Keratinocyte (primary cell): ENCODE measurements around the gene ACP1. TPM values are rescaled to one million over a fixed set of nuclear protein-coding genes. Genes with fewer than 3 reads are reported as not detected.

ENCODE experiments used
- DNase-seq: peaks from one replicate; pipeline ENCODE4 v3.0.0-alpha.2; 2011; ENCODE audit warnings: low read depth, missing footprints, low spot score
- FAIRE-seq: peaks from 2 replicates; lab custom pipeline; 2011; peaks lifted over from hg19 to GRCh38; lab: Jason Lieb, UNC
- H2AFZ ChIP-seq: 2 replicates; pipeline ENCODE4 v1.6.0; 2012; ENCODE audit warnings: low read length, control low read depth, inconsistent platforms; ENCODE audit not compliant: control insufficient read depth
- H3K27ac ChIP-seq: 2 replicates; pipeline ENCODE4 v1.5.1; 2011; ENCODE audit warnings: low read length; ENCODE audit not compliant: control insufficient read depth, insufficient read depth
- H3K27me3 ChIP-seq: 3 replicates; pipeline ENCODE4 v1.6.0; 2011; ENCODE audit warnings: low read length; ENCODE audit not compliant: control insufficient read depth, insufficient read depth; ENCODE audit errors: extremely low read depth
- H3K36me3 ChIP-seq, 2 experiments: 2 replicates in 1 of 2; 3 replicates in 1 of 2; pipeline ENCODE4 v1.5.1; 2011; ENCODE audit warnings: low read length in 2 of 2, mild to moderate bottlenecking in 1 of 2; ENCODE audit not compliant: control insufficient read depth in 2 of 2, insufficient read depth in 2 of 2; ENCODE audit errors: extremely low read depth in 1 of 2
- H3K4me1 ChIP-seq: 3 replicates; pipeline ENCODE4 v1.5.1; 2011; ENCODE audit warnings: low read length; ENCODE audit not compliant: control insufficient read depth, insufficient read depth; ENCODE audit errors: extremely low read depth
- H3K4me2 ChIP-seq: 3 replicates; pipeline ENCODE4 v1.6.0; 2011; ENCODE audit warnings: low read depth, low read length; ENCODE audit not compliant: control insufficient read depth, insufficient read depth; ENCODE audit errors: extremely low read depth
- H3K4me3 ChIP-seq, 3 experiments: fragments of 200-600 bp in 1 of 3; sonication (generic) in 1 of 3; 2 replicates in 2 of 3; 3 replicates in 1 of 3; pipeline ENCODE4 v1.5.1; 2011 to 2016; ENCODE audit warnings: low read length in 3 of 3, mild to moderate bottlenecking in 3 of 3, control low read depth in 2 of 3, inconsistent platforms in 1 of 3, low read depth in 1 of 3, mixed read lengths in 1 of 3, mixed run types in 1 of 3, moderate library complexity in 1 of 3; ENCODE audit not compliant: control insufficient read depth in 2 of 3, insufficient read depth in 2 of 3; ENCODE audit errors: extremely low read depth in 1 of 3
- H3K79me2 ChIP-seq: 2 replicates; pipeline ENCODE4 v1.6.0; 2012; ENCODE audit warnings: low read length; ENCODE audit not compliant: control insufficient read depth, insufficient read depth
- H3K9ac ChIP-seq: 3 replicates; pipeline ENCODE4 v1.6.0; 2011; ENCODE audit warnings: low read length; ENCODE audit not compliant: control insufficient read depth, insufficient read depth; ENCODE audit errors: extremely low read depth
- H3K9me1 ChIP-seq: 3 replicates; pipeline ENCODE4 v1.6.0; 2011; ENCODE audit warnings: low read length; ENCODE audit not compliant: control insufficient read depth, insufficient read depth; ENCODE audit errors: extremely low read depth
- H3K9me3 ChIP-seq: 2 replicates; pipeline ENCODE4 v1.5.1; 2012; ENCODE audit warnings: low read depth, low read length; ENCODE audit not compliant: control insufficient read depth
- H4K20me1 ChIP-seq: 3 replicates; pipeline ENCODE4 v1.6.0; 2011; ENCODE audit warnings: low read length; ENCODE audit not compliant: control insufficient read depth, insufficient read depth; ENCODE audit errors: extremely low read depth
- CTCF ChIP-seq, 3 experiments: IDR thresholded peaks in 1 of 3; conservative IDR thresholded peaks in 1 of 3; optimal IDR thresholded peaks in 1 of 3; 2 replicates in 2 of 3; 3 replicates in 1 of 3; pipeline versions ENCODE3 to v1.5.1; 2011; ENCODE audit warnings: low read length in 3 of 3, mild to moderate bottlenecking in 3 of 3, moderate library complexity in 2 of 3, control low read depth in 1 of 3, inconsistent platforms in 1 of 3; ENCODE audit not compliant: insufficient read depth in 2 of 3; ENCODE audit errors: extremely low read depth in 1 of 3
- EZH2 ChIP-seq: IDR thresholded peaks from one replicate; pipeline ENCODE4 v1.6.1; 2012; ENCODE audit warnings: inconsistent platforms, mild to moderate bottlenecking, low read length, moderate library complexity
- dilution Hi-C: fragments of 300-500 bp; cut with MboI; formaldehyde crosslinking; loops from one replicate; pipeline ENCODE4 v1.7.0; 2020; ENCODE audit warnings: low sequenced_read_pairs; ENCODE audit not compliant: extremely low pct_ligation_motif_present
- polyA plus RNA-seq, 5 experiments: library from polyadenylated mRNA; depleted of rRNA in 3 of 5; stranded (reverse) in 3 of 5; stranded (forward) in 1 of 5; unstranded in 1 of 5; fragments of >200 nt; gene quantifications; 1 replicate in 1 of 5; 2 replicates in 3 of 5; 3 replicates in 1 of 5; pipeline versions ENCODE4 v1.2.1 to v1.2.3, GENCODE V29; 2011 to 2012; ENCODE audit warnings: missing spikeins in 2 of 5, low read depth in 1 of 5, low replicate concordance in 1 of 5

ACP1 gene
- polyA plus RNA-seq, 1 donor (not counting 4 experiments of a cell fraction or from before 2014, with no cell fraction given) = 123 TPM

- dilution Hi-C loops = no loop called here
- DNase-seq = no peak
- Histone ChIP-seq H3K4me2 (no peak overlapping the region), H3K79me2 (no peaks in the 10 kb centered on the region), H3K9me3 (no peaks in the 10 kb centered on the region), H3K4me1 (no peaks in the 10 kb centered on the region), H3K36me3 (peaks cover 4 to 12% of the 10 kb centered on the region in 2 experiments), H3K27ac (no peak overlapping the region), H3K9me1 (no peaks in the 10 kb centered on the region), H4K20me1 (no peaks in the 10 kb centered on the region), H3K27me3 (no peaks in the 10 kb centered on the region), H2AFZ (no peak overlapping the region), H3K4me3 (no peak overlapping the region), H3K9ac (no peak overlapping the region)
- FAIRE-seq = no peak
- TF ChIP-seq CTCF (optimal IDR thresholded peaks at IDR 0.05 in 1 of 3, IDR thresholded peaks at IDR 0.05 in 1 of 3, conservative IDR thresholded peaks at IDR 0.05 in 1 of 3; ENCODE audit: extremely low read depth in 1 of 3, insufficient read depth in 2 of 3, low read length in 3 of 3) (no peak), EZH2 (no peak)
Measured at GRCh38 chr2:223451-223850, 41.3 kb upstream of the ACP1 start.

- Histone ChIP-seq H3K9me3 (no peaks in the 10 kb centered on the region), H3K27ac (no peak overlapping the region), H4K20me1 (no peaks in the 10 kb centered on the region), H3K27me3 (no peaks in the 10 kb centered on the region), H2AFZ (no peak overlapping the region), H3K79me2 (no peaks in the 10 kb centered on the region), H3K9ac (no peak overlapping the region), H3K4me1 (no peaks in the 10 kb centered on the region), H3K4me3 (no peak overlapping the region), H3K9me1 (no peaks in the 10 kb centered on the region), H3K36me3 (peaks cover 5 to 8% of the 10 kb centered on the region in 2 experiments), H3K4me2 (no peak overlapping the region)
- no peak for FAIRE-seq
- dilution Hi-C loops = no loop called here
- DNase-seq = no peak
- no peak for TF ChIP-seq EZH2
- TF ChIP-seq CTCF (optimal IDR thresholded peaks at IDR 0.05 in 1 of 3, IDR thresholded peaks at IDR 0.05 in 1 of 3, conservative IDR thresholded peaks at IDR 0.05 in 1 of 3; ENCODE audit: extremely low read depth in 1 of 3, insufficient read depth in 2 of 3, low read length in 3 of 3) = no peak
Measured at GRCh38 chr2:223971-224760, 40.6 kb upstream of the ACP1 start.
